Limb (tissue), 2 donors: Measurements from ENCODE around the gene OGFOD3.
"Not testable (repeated sequence)": the region's sequence is repeated elsewhere in the genome, so short reads cannot be mapped to it uniquely, and the experiment has no call there.

Source experiments
- DNase-seq, 2 donors: peaks; one replicate each; pipeline ENCODE4 v3.0.0-alpha.2; 2016; ENCODE audit errors: extremely low spot score in 2 of 2

OGFOD3 gene

DNA sequence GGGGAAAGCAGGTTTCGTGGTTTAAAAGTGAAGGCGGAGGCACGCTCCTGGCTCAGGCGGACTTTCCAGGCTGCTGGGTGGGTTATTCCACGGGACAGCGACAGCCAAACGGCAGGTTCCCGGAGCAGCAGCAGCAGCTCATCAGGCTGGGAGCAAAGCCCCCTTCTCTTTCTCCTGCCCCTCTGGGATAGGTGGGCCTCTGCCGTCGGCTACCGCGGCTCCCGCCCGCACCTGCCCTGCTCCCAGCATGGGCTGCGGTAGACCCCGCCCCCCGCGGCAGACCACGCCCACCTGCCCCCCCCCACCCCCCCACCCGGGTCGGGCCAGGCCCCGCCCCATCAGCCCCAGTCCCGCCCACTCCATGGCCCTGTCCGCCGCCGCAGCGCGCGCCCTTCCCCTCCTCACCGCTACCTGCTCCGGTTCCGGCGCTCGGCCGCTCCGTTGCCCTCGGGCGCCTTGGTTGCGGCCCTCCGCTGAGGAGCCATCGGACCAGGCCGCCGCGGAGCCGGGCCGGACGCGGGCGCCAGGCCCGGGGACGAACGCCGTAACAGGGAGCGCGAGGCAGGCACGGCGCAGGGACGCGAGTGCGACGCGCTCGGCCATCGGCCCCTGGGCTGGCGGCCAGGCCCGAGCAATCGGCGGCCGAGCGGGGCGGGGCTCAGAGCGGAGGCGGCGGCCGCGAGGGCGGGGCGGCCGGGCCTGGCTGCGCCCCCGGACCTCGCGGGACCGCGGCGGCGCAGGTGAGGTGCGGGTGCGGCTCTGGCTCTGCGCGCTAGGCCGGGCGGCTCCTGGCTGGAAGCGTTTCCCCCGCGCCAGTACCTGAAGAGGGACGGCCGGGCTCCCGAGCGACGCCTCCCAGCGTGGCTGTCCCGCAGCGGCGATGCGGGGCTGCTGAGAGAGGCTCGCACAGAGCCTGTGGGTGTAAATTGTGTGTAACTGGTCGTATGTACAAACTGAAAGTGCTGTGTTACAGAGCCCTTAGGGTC is at the start of gene OGFOD3, which contains the start of gene HEXD:
TSS of gene OGFOD3 (minus strand) at position 586 of the 986 bp plus-strand sequence. CDS start at position 485, 101 bp downstream.
TSS of gene HEXD (plus strand) at position 347 of the 986 bp plus-strand sequence. CDS start 1,453 bp downstream, outside the sequence.
- DNase-seq = peak; percentile 85 to 95

GRCh38 chr17:82465023-82465603 is 46.7 kb upstream of the OGFOD3 start:
- DNase-seq = no peak

- no peak for DNase-seq
Observed at GRCh38 chr17:82464567-82464929, 46.2 kb upstream of the OGFOD3 start.

DNA sequence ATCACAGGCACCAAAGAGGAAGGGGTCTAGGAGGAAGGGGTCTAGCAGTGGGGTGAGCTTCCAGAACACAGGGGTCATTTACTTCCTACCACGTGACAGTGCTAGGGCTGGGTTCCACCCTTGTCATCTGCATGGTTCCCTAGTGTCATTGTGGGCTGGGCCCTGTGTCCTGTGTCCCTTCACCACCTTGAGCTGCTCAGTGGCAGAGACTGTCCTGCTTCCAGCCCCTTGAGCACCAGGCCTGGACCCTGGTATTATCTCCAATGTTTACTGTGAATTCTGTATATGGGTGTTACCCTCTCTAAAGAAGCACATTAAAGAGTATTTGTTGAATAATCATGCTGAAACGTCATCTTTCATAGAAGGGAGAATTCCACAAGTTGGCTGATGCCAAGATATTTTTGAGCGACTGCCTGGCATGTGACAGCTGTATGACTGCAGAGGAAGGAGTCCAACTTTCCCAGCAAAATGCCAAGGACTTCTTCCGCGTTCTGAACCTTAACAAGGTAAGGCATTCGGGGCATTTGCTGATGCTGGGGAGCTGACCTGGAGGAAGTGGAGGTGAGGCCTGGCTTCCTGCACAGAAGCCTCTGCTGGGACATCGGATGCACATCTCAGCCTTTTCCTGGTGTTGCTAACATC is 45.7 kb upstream of the OGFOD3 start:
- no peak for DNase-seq

GRCh38 chr17:82463391-82463790 is 45.0 kb upstream of the OGFOD3 start:
- DNase-seq = no peak

- DNase-seq = no peak
Observed at GRCh38 chr17:82461827-82462524, 43.6 kb upstream of the OGFOD3 start.

DNA sequence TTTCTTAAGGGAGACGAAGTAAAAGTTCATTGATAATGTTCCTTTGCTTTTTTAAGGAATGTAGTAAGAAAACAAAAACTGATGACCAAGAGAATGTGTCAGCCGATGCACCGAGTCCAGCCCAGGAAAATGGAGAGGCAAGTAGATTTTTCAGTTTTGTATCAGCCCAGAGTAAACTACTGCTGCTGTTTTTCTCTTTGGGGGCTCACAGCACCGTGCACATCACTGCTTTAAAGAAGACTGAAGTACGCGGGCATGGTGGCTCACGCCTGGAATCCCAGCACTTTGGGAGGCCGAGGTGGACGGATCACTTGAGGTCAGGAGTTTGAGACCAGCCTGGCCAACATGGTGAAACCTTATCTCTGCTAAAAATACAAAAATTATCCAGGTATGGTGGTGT is 41.5 kb upstream of the OGFOD3 start:
- DNase-seq = not testable (repeated sequence)

GRCh38 chr17:82458885-82459424 is 40.6 kb upstream of the OGFOD3 start:
- peak in 1 of 2 donors; percentile 57 for DNase-seq

DNA sequence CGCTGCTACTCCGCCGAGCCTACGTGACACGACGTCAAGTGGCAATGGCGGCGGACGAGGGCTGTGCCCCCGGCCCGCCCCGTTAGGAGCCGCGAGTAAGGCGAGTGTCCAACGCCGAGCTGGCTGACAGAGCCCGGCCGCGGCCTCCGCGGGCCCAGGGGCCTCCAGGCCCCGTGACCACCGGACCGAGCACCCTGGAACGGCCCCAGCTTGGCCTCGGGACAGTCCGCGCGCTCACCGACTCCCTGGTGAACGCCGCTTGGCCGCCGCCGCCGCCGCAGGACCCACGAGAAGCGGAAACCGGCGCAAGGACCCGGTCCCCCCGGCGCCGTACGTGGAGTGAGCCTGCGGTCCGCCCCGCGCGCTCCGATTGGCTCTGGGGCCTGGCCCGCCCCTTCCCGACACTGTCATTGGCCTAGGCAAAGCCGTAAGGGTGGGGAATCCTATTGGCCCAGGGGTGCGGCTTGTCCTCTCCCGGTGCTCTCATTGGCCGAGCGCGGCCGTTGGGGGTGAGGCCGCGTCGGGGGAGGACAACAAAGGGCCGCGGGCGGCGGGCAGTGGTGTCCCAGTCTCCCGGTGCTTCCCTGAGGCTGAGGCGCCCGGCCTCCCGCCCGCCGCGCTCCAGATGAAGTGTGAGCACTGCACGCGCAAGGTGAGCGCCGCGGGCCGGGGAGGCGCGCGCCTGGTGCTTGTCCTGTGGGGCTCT is 39.9 kb upstream of the OGFOD3 start, which contains the start of gene NARF:
TSS of gene NARF (plus strand) at position 563 of the 706 bp plus-strand sequence. CDS start at position 626, 63 bp downstream.
- DNase-seq = peak; percentile 98 to 99

DNA sequence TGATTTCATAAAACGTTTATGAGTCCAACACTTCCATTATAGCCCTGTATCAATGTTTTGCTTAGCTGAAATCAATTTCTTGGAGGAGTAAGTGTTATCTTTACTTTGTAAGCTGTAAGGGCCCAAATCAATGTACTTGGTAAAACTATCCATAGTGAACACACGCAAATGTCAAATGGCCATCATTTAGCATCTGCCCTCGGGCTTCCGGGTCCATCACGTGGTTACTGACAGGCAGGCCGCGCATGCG is 39.5 kb upstream of the OGFOD3 start:
- no peak for DNase-seq

GRCh38 chr17:82457073-82457928 is 38.9 kb upstream of the OGFOD3 start:
- DNase-seq = no peak

DNA sequence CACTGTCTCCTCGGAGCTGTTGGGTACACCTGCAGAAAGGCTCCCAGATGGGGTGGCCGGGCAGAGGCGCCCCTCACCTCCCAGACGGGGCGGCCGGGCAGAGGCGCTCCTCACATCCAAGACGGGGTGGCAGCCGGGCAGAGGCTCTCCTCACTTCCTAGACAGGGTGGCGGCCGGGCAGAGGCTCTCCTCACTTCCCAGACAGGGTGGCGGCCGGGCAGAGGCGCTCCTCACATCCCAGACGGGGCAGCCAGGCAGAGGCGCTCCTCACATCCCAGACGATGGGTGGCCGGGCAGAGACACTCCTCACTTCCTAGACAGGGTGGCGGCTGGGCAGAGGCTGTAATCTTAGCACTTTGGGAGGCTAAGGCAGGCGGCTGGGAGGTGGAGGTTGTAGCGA is 35.3 kb upstream of the OGFOD3 start:
- DNase-seq = not testable (repeated sequence)

DNA sequence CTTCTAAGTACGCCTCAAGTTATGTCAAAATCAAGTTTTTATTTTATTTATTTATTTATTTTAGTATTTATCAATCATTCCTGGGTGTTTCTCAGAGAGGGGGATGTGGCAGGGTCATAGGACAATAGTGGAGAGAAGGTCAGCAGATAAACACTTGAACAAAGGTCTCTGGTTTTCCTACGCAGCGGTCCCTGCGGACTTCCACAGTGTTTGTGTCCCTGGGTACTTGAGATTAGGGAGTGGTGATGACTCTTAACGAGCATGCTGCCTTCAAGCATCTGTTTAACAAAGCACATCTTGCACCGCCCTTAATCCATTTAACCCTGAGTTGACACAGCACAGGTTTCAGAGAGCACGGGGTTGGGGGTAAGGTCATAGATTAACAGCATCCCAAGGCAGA is 34.8 kb upstream of the OGFOD3 start:
- DNase-seq = not testable (repeated sequence)

DNA sequence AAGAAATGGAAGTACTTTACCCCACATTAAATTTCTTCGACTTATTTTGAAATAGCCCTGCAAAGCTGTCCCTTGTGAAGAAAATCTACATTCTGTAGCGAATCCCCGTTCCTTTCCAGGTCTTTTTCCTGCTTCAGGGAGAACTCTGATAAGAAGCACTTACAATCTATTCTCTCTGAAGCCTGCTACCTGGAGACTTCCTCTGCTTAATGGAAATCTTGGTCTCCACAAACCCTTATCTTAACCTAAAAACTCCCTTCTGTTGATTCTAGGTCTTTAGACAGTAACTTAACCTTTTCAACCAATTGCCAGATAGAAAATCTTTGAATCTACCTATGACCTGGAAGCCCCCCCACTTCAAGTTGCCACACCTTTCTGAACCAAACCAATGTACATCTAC is 33.8 kb upstream of the OGFOD3 start:
- DNase-seq = no peak

GRCh38 chr17:82450357-82451106 is 32.1 kb upstream of the OGFOD3 start, which contains the start of gene CYBC1:
TSS of gene CYBC1 (minus strand) at chr17:82450752. CDS start at chr17:82449254, 1,498 bp downstream.
- peak; percentile 93 to 97 for DNase-seq

- no peak for DNase-seq
Observed at GRCh38 chr17:82449883-82450356, 31.5 kb upstream of the OGFOD3 start.

GRCh38 chr17:82449131-82449882 is 30.9 kb upstream of the OGFOD3 start:
- DNase-seq = no peak

DNA sequence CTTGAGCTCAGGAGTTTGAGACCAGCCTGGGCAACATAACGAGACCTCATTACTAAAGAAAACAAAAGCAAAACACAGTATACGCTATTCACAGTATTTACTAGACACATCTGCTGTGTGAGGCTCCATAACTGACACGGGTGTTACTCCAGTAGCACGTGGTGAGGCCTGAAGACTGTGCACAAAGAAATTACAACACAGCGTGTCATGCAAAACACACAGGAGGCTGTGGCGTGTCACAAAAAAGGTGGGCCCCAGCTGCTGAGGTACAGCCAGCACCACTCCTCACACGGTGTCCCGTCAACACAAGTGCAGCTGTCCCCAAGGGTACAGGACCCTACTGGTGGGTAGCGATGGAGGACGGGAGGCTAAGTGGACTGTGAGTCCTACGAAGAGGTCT is 29.5 kb upstream of the OGFOD3 start:
- DNase-seq = no peak
